H1 (cell line): Measurements from ENCODE around the gene PPP4R1. TPM values are rescaled to one million over a fixed set of nuclear protein-coding genes. Genes with fewer than 3 reads are reported as not detected.

ENCODE experiments used
- BRCA1 ChIP-seq: IDR thresholded peaks from 2 replicates; pipeline ENCODE4 v1.6.1; 2012; ENCODE audit warnings: low read depth, low read length, improper control_type of control experiment
- CHD2 ChIP-seq: IDR thresholded peaks from 2 replicates; pipeline ENCODE4 v1.6.1; 2012; ENCODE audit warnings: low read length, improper control_type of control experiment
- JUND ChIP-seq: IDR thresholded peaks from 2 replicates; pipeline ENCODE4 v1.6.1; 2011; ENCODE audit warnings: mild to moderate bottlenecking, improper control_type of control experiment, low read length
- NRF1 ChIP-seq: IDR thresholded peaks from 2 replicates; pipeline ENCODE4 v1.6.1; 2011; ENCODE audit warnings: mild to moderate bottlenecking, low read depth, low read length, improper control_type of control experiment
- RNF2 ChIP-seq: fragments of 200-900, 300-1000 bp; sonication (generic); IDR thresholded peaks from 2 replicates; pipeline ENCODE4 v1.7.1; 2016; ENCODE audit warnings: borderline replicate concordance, low read depth, mild to moderate bottlenecking, antibody characterized with exemption, low read length; ENCODE audit not compliant: poor library complexity, severe bottlenecking; ENCODE audit errors: missing control alignments
- RXRA ChIP-seq: IDR thresholded peaks from 2 replicates; pipeline ENCODE4 v1.6.1; 2011; ENCODE audit warnings: low read depth, mild to moderate bottlenecking, low read length, moderate library complexity; ENCODE audit not compliant: insufficient read depth
- USF2 ChIP-seq: IDR thresholded peaks from 2 replicates; pipeline ENCODE4 v1.6.1; 2011; ENCODE audit warnings: low read length, improper control_type of control experiment
- polyA plus RNA-seq, 7 experiments: library from polyadenylated mRNA; depleted of rRNA in 3 of 7; stranded (reverse) in 5 of 7; unstranded in 2 of 7; fragments of >200 nt in 5 of 7; fragments of 200-250 nt in 2 of 7; gene quantifications; 1 replicate in 5 of 7; 2 replicates in 1 of 7; 4 replicates in 1 of 7; pipeline versions ENCODE4 v1.2.1 to v1.2.3, GENCODE V29; 2011 to 2013; ENCODE audit warnings: missing spikeins in 2 of 7, mixed read lengths in 2 of 7
- total RNA-seq: library from RNA; stranded (reverse); fragmentation: NEBNext Ultra II Directional; extraction: Animal tissue kit (Norgen Biotek cat#: 25700); gene quantifications from 2 replicates; pipeline ENCODE4 v1.2.1, GENCODE V29; 2021

Gene PPP4R1
- total and polyA plus RNA-seq, 2 of the 8 experiments (the other 6 are each of a cell fraction or from before 2014, with no cell fraction given) = 67.4 to 96.1 TPM

- no peak for TF ChIP-seq NRF1
- TF ChIP-seq RXRA = no peak
- TF ChIP-seq JUND = no peak
- no peak for TF ChIP-seq USF2
- no peak for TF ChIP-seq RNF2
- TF ChIP-seq CHD2 = no peak
- no peak for TF ChIP-seq BRCA1
These were observed 24.5 kb upstream of the PPP4R1 start (continued) for GRCh38 chr18:9638886-9639285.
